Measurements from ENCODE around the gene MRPS11.

Gene MRPS11

DNA sequence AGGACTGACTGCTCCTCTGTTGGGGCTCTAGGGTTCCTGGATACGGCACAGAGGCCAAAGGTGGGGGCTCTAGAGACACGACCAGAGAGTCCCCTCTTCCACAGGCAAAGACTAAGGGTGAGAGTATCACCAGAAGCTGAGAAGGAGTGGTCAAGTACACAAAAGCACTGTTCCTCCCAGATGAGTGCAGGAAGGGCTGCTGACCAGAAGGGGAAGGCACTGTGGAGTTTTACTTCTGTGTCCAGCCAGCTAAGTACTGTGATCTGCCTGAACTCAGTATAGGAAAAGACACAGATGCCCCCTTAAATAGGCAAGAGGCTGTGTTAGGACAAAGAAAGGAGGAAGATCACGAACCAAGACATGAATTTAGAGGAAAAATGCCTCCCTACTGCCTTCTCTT, 11.7 kb downstream of the MRPS11 start:
- Histone ChIP-seq H3K9me3 (ENCODE audit: insufficient read depth, low read depth, low read length) (no peaks in the 10 kb centered on the region), H3K27me3 (ENCODE audit: insufficient read depth, low read length) (peaks cover 10% of the 10 kb centered on the region; the same call in 1 of the 2 replicates), H3K4me1 (ENCODE audit: insufficient read depth, low read length) (peaks cover 5% of the 10 kb centered on the region; the same call in 1 of the 2 replicates), H3K36me3 (ENCODE audit: insufficient read depth, low read depth, low read length) (peaks cover 33% of the 10 kb centered on the region), H3K9ac (ENCODE audit: low read depth, low read length) (no peak overlapping the region), H3K4me3 (ENCODE audit: low read length) (no peak overlapping the region), H3K27ac (ENCODE audit: low read length) (no peak overlapping the region)

GRCh38 chr15:88480981-88481380, 13.5 kb downstream of the MRPS11 start:
- H3K9ac ChIP-seq (ENCODE audit: low read depth, low read length) = no peak overlapping the region
- no peaks in the 10 kb centered on the region for H3K9me3 ChIP-seq (ENCODE audit: insufficient read depth, low read depth, low read length)
- no peak overlapping the region for H3K27ac ChIP-seq (ENCODE audit: low read length)
- peaks cover 19% of the 10 kb centered on the region for H3K36me3 ChIP-seq (ENCODE audit: insufficient read depth, low read depth, low read length)
- H3K27me3 ChIP-seq (ENCODE audit: insufficient read depth, low read length) = peaks cover 10% of the 10 kb centered on the region; the same call in 1 of the 2 replicates
- H3K4me3 ChIP-seq (ENCODE audit: low read length) = no peak overlapping the region
- H3K4me1 ChIP-seq (ENCODE audit: insufficient read depth, low read length) = peaks cover 15% of the 10 kb centered on the region

DNA sequence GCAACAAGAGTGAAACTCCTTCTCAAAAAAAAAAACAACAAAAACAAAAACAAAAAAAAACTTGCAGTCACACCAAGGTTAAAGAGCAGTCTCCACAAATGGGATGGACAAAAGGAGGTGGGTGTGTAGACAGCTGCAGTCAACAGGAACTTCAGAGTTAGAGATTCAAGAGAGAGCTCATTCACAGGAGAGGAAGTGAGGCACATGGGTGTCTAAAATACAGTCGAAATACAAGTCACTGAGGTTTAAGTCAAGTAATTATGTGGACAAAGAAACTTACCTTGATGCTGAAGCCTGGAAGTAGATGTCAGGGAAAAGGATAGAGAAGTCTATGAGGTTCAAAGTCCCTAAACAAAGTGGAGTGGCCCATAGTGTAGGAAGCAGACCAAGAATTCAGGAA, 14.8 kb downstream of the MRPS11 start:
- peaks cover 15% of the 10 kb centered on the region for H3K4me1 ChIP-seq (ENCODE audit: insufficient read depth, low read length)
- H3K9ac ChIP-seq (ENCODE audit: low read depth, low read length) = no peak overlapping the region
- H3K4me3 ChIP-seq (ENCODE audit: low read length) = no peak overlapping the region
- H3K27me3 ChIP-seq (ENCODE audit: insufficient read depth, low read length) = peaks cover 10% of the 10 kb centered on the region; the same call in 1 of the 2 replicates
- peaks cover 9% of the 10 kb centered on the region; the same call in 1 of the 2 replicates for H3K36me3 ChIP-seq (ENCODE audit: insufficient read depth, low read depth, low read length)
- no peak overlapping the region for H3K27ac ChIP-seq (ENCODE audit: low read length)
- H3K9me3 ChIP-seq (ENCODE audit: insufficient read depth, low read depth, low read length) = no peaks in the 10 kb centered on the region

- Histone ChIP-seq H3K9me3 (ENCODE audit: insufficient read depth, low read depth, low read length) (no peaks in the 10 kb centered on the region), H3K4me1 (ENCODE audit: insufficient read depth, low read length) (peaks cover 15% of the 10 kb centered on the region), H3K27me3 (ENCODE audit: insufficient read depth, low read length) (peaks cover 10% of the 10 kb centered on the region; the same call in 1 of the 2 replicates), H3K36me3 (ENCODE audit: insufficient read depth, low read depth, low read length) (no peaks in the 10 kb centered on the region), H3K9ac (ENCODE audit: low read depth, low read length) (no peak overlapping the region), H3K27ac (ENCODE audit: low read length) (no peak overlapping the region), H3K4me3 (ENCODE audit: low read length) (0 out of 2 replicates have a peak overlapping the region, but pooled peaks have one; percentile 41)
These were observed 17.3 kb downstream of the MRPS11 start for GRCh38 chr15:88484682-88485331.

DNA sequence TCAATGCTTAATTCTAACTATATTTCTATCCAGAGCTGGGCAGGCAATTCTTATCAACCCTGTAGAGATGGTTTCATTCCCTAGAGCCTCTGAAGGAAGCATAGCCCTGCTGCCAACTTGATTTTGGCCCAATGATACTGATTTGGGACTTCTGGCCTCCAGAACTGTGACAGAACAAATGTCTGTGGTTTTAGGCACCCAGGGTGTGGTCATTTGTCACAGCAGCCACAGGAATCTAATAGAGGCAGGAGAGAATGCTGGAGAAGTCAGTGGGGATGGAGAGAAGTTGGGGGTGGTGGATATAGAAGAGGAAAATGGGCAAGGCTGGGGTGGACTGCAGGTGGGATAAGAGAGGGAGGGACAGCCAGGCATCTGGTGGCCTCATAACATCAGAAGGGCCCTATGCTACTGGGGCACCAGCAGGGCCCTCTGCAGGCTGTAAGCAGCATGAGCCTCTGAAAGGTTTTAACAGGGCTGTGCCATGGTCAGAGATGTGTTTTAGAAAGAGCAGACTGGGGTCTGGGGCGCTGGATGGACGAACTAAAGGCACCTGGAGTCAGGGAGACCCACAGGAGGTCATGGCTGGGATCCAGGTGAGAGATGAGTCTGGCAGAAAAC, 19.8 kb downstream of the MRPS11 start:
- Histone ChIP-seq H3K4me1 (ENCODE audit: insufficient read depth, low read length) (peaks cover 15% of the 10 kb centered on the region), H3K9me3 (ENCODE audit: insufficient read depth, low read depth, low read length) (no peaks in the 10 kb centered on the region), H3K9ac (ENCODE audit: low read depth, low read length) (no peak overlapping the region), H3K27me3 (ENCODE audit: insufficient read depth, low read length) (peaks cover 10% of the 10 kb centered on the region; the same call in 1 of the 2 replicates), H3K4me3 (ENCODE audit: low read length) (no peak overlapping the region), H3K27ac (ENCODE audit: low read length) (no peak overlapping the region), H3K36me3 (ENCODE audit: insufficient read depth, low read depth, low read length) (no peaks in the 10 kb centered on the region)

GRCh38 chr15:88487796-88488523, 20.5 kb downstream of the MRPS11 start:
- Histone ChIP-seq H3K4me3 (ENCODE audit: low read length) (no peak overlapping the region), H3K27me3 (ENCODE audit: insufficient read depth, low read length) (peaks cover 8% of the 10 kb centered on the region; the same call in 1 of the 2 replicates), H3K9ac (ENCODE audit: low read depth, low read length) (no peak overlapping the region), H3K36me3 (ENCODE audit: insufficient read depth, low read depth, low read length) (no peaks in the 10 kb centered on the region), H3K9me3 (ENCODE audit: insufficient read depth, low read depth, low read length) (no peaks in the 10 kb centered on the region), H3K27ac (ENCODE audit: low read length) (no peak overlapping the region), H3K4me1 (ENCODE audit: insufficient read depth, low read length) (peaks cover 15% of the 10 kb centered on the region)

DNA sequence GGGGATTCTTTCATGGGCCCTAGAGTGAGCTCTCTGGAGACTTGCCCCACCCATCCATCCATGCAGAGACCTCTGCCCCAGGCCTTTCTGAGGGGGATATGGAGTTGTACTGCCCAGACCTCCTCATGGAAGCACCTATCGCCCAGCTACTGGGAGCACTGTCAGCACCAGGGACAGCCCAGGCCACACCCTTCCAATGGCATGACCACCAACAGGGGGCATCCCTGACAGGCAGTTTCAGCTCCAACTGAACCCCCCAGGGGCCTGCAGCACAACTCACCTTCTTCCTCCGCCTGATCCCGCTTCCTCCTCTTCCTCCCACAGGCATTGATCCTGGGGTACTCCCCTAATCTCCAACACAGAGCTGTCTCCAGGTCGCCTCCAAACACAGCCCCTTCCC, 21.8 kb downstream of the MRPS11 start:
- Histone ChIP-seq H3K9me3 (ENCODE audit: insufficient read depth, low read depth, low read length) (no peaks in the 10 kb centered on the region), H3K27ac (ENCODE audit: low read length) (no peak overlapping the region), H3K4me1 (ENCODE audit: insufficient read depth, low read length) (peaks cover 10% of the 10 kb centered on the region; the same call in 1 of the 2 replicates), H3K4me3 (ENCODE audit: low read length) (no peak overlapping the region), H3K27me3 (ENCODE audit: insufficient read depth, low read length) (no peaks in the 10 kb centered on the region), H3K36me3 (ENCODE audit: insufficient read depth, low read depth, low read length) (no peaks in the 10 kb centered on the region), H3K9ac (ENCODE audit: low read depth, low read length) (no peak overlapping the region)

- H3K36me3 ChIP-seq (ENCODE audit: insufficient read depth, low read depth, low read length) = no peaks in the 10 kb centered on the region
- no peak overlapping the region for H3K9ac ChIP-seq (ENCODE audit: low read depth, low read length)
- peaks cover 4% of the 10 kb centered on the region; the same call in 1 of the 2 replicates for H3K4me1 ChIP-seq (ENCODE audit: insufficient read depth, low read length)
- no peak overlapping the region for H3K4me3 ChIP-seq (ENCODE audit: low read length)
- H3K27me3 ChIP-seq (ENCODE audit: insufficient read depth, low read length) = no peaks in the 10 kb centered on the region
- H3K9me3 ChIP-seq (ENCODE audit: insufficient read depth, low read depth, low read length) = no peaks in the 10 kb centered on the region
- H3K27ac ChIP-seq (ENCODE audit: low read length) = no peak overlapping the region
These were observed 22.5 kb downstream of the MRPS11 start for GRCh38 chr15:88490036-88490435.

GRCh38 chr15:88491158-88491557, 23.6 kb downstream of the MRPS11 start:
- H3K9me3 ChIP-seq (ENCODE audit: insufficient read depth, low read depth, low read length) = no peaks in the 10 kb centered on the region
- H3K4me1 ChIP-seq (ENCODE audit: insufficient read depth, low read length) = no peaks in the 10 kb centered on the region
- H3K4me3 ChIP-seq (ENCODE audit: low read length) = no peak overlapping the region
- no peaks in the 10 kb centered on the region for H3K27me3 ChIP-seq (ENCODE audit: insufficient read depth, low read length)
- no peaks in the 10 kb centered on the region for H3K36me3 ChIP-seq (ENCODE audit: insufficient read depth, low read depth, low read length)
- no peak overlapping the region for H3K9ac ChIP-seq (ENCODE audit: low read depth, low read length)
- H3K27ac ChIP-seq (ENCODE audit: low read length) = no peak overlapping the region

DNA sequence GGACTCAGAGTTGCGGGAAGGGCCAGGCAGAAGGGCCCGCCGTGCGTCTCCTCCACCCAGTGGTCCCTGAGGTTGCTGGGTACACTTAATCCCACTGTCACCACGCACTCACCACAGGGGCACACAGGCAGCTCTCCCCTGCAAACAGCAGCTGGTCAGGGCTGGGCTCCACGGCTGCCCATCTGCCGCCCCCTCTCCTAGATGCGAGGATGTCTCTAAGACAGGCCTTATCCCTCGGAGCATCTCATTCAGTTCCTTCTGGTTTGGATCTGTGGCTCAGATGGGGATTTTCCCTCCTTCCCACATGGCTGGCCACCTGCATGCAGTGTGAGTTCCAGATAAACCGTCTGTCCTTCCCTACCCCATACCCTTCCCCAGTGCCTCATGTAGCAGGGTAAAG, 26.3 kb downstream of the MRPS11 start:
- Histone ChIP-seq H3K9ac (ENCODE audit: low read depth, low read length) (no peak overlapping the region), H3K4me1 (ENCODE audit: insufficient read depth, low read length) (no peaks in the 10 kb centered on the region), H3K36me3 (ENCODE audit: insufficient read depth, low read depth, low read length) (no peaks in the 10 kb centered on the region), H3K9me3 (ENCODE audit: insufficient read depth, low read depth, low read length) (no peaks in the 10 kb centered on the region), H3K27ac (ENCODE audit: low read length) (no peak overlapping the region), H3K27me3 (ENCODE audit: insufficient read depth, low read length) (no peaks in the 10 kb centered on the region), H3K4me3 (ENCODE audit: low read length) (no peak overlapping the region)

DNA sequence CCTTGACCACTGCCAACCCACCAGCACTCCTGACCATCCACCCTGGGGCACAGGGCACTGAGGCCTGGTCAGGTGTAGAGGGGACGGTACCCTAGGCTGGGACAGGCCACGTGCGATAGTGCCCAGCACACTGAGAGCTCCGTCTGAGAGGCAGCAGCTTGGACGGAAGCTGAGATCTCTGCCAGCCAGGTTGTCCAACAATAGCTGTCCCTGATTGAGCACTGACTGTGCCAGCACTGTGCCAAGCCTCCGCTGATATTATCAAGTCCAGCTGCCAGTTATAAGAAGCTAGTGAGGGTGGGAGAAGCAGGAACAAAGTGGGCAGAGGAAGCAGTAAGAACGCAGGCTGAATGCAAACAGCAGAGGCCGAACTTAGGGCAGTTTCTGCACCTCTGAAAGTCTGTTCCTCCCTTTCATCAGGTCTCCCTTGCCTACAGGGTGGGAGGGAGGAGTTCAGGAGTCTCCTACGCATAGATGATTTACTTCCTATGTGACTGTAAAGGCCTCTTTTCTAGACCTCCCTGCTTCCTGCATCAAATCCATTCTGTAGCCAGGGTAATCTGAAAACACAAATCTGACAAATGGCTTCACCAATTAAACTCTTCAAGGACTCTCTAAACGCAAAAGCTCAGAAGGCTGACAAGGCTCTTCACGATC, 29.7 kb downstream of the MRPS11 start:
- Histone ChIP-seq H3K4me3 (ENCODE audit: low read length) (no peak overlapping the region), H3K27ac (ENCODE audit: low read length) (no peak overlapping the region), H3K36me3 (ENCODE audit: insufficient read depth, low read depth, low read length) (no peaks in the 10 kb centered on the region), H3K9ac (ENCODE audit: low read depth, low read length) (no peak overlapping the region), H3K4me1 (ENCODE audit: insufficient read depth, low read length) (no peaks in the 10 kb centered on the region), H3K9me3 (ENCODE audit: insufficient read depth, low read depth, low read length) (no peaks in the 10 kb centered on the region), H3K27me3 (ENCODE audit: insufficient read depth, low read length) (no peaks in the 10 kb centered on the region)
